ENCODE measurements around the gene ABCC6. TPM values are rescaled to one million over a fixed set of nuclear protein-coding genes. Genes with fewer than 3 reads are reported as not detected.

The ABCC6 gene
- total RNA-seq, 1 experiment from 2014 or later = 1.6 TPM

DNA sequence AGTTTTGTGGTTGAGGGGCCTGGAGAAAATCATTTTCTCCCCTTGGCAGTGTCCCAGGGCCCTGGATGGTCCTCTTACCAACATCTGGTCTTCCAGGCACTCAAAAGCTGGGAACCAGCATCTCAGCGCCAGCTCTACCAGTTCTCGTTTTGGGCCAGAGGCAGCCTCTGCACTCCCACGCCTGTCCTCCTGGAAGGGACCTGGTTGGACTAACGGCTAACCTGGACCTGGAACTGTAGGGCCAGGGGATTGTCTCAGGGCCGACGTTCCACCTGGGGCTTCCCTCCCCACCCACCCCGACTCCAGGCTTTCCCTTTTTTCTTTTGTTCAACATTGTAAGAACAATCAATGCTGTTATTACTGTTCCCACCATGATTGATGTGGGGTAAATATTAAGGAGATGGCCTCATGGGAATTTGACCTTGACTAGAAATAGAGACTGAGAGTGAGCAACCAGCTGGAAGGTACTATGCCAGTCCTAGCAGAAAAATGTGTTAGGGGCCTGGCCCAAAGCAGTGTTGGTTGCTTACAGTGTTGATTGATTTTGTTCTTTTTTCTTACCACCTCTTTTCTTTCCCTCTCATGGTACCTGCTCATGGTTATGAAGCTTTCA is 81.4 kb downstream of the ABCC6 start:
- DNase-seq (ENCODE audit: low spot score) = no peak

DNA sequence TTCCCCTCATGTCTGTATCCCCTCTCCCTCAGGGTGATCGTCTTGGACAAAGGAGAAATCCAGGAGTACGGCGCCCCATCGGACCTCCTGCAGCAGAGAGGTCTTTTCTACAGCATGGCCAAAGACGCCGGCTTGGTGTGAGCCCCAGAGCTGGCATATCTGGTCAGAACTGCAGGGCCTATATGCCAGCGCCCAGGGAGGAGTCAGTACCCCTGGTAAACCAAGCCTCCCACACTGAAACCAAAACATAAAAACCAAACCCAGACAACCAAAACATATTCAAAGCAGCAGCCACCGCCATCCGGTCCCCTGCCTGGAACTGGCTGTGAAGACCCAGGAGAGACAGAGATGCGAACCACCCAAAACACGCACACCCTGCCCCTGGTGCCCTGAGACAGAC is 82.2 kb downstream of the ABCC6 start:
- no peak for DNase-seq (ENCODE audit: low spot score)

DNA sequence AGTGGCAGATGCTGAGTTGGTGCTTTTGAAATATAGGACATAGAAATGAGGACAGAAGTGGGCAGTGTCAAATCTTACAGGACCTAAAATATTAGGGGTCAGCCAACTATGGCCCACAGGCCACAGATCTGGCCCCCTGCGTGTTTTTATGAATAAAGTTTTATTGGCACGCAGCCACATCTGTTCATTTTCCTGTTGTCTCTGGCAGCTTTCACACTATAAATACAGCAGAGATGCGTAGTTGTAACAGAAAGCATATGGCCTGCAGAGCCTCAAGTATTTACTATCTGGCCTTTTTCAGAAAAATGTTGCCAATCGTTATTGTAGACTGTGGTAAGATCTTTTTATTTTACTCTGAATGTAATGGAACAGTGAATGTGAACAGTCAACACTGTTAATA is 82.8 kb downstream of the ABCC6 start:
- DNase-seq (ENCODE audit: low spot score) = no peak

DNA sequence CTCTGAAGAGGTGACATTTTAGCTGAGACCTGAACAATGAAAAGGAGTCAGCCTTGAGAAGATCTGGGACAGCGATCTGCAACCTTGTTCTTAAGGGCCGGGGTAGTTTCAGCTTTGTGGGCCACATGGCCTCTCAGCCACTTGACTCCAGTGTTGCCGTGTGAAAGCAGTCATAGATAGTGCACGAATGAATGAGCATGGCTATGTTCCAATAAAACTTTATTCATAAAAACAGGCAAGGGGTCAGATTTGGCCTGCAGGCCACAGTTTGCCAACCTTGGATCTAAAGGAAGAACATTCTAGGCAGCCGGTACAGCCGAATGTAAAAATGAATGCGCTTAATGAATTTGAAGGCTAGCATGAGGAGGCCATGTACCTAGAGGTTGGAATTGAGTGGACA is 83.5 kb downstream of the ABCC6 start:
- no peak for DNase-seq (ENCODE audit: low spot score)

DNA sequence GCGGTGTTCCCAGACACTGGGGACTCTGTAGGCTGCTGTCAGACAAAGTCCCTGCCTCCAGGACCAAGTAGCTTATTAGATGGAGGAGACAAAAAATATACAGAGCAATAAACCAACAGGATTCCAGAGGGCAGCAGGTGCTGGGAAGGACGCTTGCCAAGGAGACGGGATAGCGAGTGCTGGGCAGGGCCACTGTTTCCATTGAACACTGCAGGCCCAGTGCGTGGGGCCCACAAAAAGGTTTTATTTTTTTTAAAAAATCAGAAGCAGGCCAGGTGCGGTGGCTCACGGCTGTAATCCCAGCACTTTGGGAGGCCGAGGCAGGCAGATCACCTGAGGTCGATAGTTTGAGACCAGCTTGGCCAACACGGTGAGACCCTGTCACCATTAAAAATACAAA is 84.2 kb downstream of the ABCC6 start:
- DNase-seq (ENCODE audit: low spot score) = no peak

DNA sequence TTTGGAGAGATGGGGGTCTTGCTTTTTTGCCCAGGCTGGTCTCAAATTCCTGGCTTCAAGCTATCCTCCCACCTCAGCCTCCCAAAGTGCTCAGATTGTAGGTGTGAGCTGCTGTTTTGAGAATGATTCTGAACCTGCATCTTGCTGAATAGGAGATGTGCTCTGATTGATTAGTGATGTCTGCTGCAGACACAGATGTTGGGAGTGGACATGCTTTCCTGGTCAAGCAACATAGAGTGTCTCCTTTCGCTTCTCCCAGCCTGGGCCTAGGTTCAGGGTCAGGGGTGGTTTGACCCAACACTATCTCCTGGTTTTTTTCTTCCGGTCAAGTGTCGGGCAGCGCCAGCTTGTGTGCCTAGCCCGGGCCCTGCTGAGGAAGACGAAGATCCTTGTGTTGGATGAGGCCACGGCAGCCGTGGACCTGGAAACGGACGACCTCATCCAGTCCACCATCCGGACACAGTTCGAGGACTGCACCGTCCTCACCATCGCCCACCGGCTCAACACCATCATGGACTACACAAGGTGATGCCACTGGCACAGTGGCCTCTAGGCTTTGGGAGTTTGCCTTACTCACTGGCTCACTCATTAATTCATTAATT is 85.2 kb downstream of the ABCC6 start:
- no peak for DNase-seq (ENCODE audit: low spot score)

DNA sequence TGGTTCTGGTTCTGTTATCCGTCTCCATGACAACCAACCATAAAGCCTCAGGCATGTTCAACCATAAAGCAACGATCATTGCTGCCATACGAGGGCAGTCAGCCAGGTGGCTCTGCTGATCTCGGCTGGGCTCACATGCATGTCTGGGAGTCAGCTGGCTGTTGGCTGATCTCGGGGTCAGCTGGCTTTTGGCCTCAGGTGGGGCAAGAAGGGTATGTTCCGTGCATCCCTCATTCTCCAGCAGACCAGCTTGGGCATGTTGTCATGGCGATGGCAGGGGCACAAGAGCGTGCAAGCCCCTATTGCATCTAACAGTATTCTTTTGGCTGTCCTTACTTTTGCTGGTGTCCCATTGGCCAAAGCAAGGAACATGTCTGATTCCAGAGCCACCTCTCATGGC is 86.2 kb downstream of the ABCC6 start:
- DNase-seq (ENCODE audit: low spot score) = no peak

DNA sequence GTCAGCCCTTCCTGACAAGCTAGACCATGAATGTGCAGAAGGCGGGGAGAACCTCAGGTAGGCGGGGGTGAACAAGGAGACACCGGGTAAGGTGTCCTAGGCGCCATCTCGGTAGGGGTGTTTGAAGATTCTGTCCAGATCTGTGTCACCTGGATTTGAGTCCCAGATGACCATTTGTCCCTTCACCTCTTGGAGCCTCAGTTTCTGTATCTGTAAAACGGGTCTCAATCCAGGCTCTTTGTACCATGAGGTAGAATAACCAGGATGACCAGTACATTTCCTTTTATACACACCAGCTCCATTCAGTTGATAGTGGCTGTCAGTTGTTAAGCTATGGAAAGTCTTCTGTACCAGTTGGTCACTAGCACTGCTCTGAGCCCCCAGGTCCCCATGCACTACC is 86.7 kb downstream of the ABCC6 start:
- no peak for DNase-seq (ENCODE audit: low spot score)

DNA sequence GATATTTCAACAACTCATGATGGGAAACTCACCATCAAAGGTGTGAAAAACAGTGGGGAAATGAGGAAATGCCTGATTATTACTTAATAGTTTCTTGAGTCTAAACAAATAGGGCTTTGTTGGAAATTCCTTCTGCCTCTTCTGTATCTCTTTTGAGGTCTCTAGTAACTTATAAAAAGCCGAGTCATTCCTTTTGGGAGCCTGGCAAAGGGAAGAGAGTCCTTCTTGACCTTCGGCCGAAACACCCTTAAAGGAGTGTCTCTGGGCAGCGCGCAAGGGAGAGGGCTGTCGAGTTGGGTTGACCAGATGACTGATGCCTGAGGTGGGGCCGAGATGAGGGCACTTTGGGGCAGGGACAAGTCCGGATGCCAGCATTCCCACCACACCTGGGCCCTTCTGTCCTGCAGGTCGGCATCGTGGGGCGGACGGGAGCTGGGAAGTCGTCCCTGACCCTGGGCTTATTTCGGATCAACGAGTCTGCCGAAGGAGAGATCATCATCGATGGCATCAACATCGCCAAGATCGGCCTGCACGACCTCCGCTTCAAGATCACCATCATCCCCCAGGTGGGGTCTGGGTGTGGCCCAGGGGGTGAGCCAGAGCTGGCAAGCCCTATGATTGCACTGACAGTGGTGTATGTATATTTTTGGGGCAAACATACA is 89.2 kb downstream of the ABCC6 start:
- no peak for DNase-seq (ENCODE audit: low spot score)

DNA sequence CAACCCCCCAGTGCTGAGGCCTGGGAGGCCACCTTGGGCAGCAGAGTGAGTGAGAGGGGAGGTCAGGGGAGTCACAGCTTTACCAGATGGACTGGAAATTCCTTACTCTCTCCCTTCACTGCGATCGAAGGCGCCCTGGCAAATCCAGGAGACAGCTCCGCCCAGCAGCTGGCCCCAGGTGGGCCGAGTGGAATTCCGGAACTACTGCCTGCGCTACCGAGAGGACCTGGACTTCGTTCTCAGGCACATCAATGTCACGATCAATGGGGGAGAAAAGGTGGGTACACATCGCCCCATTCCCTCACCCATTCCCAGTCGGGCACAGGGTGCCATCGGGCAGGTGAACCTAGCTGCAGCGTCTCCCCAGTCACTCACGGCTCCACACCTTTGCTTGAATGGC is 91.6 kb downstream of the ABCC6 start:
- no peak for DNase-seq (ENCODE audit: low spot score)

DNA sequence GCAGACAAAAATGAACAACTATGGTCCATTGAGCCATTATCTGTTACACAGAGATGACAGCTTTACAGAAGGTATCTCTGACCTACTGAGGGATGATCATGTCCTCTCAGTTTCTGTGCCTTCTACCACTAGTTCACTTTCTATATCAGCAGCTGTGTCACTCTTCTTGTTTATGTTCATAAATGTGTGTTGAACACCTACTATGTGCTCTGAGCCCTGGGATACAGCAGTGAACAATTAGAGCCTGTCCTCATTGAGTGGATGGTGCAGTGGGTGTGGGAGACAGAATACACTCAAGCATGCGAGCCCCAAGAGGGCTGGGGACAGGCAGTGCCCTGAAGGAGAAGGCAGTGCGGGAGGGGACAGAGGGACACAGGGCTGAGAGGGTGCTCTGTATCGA is 92.1 kb downstream of the ABCC6 start:
- DNase-seq (ENCODE audit: low spot score) = no peak

DNA sequence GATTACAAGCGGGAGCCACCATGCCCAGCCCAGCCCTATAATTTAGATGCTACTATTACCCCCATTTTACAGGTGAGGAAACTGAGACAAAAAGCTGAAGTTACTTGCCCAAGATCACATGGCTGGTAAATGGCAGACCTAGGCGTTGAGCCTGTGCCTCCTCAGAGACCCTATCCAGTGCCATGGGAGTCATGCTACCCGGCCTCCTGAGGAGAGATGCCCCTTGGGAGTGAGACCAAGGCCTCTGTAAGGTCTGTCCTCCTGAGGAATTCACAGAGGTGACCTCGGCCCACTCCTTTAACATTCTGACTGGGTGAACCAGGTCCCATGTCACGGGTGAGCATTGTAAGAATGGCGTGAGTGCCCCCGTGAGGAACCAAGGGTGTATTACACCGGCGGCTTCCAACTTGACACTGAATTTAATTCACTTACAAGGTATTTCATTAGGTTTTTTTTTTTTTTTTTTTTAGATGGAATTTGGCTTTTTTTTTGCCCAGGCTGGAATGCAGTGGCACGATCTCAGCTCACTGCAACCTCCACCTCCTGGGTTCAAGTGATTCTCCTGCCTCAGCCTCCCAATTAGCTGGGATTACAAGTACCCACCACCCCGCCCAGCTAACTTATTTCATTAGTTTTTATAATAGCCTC is 95.7 kb downstream of the ABCC6 start:
- DNase-seq (ENCODE audit: low spot score) = peak; percentile 57

DNA sequence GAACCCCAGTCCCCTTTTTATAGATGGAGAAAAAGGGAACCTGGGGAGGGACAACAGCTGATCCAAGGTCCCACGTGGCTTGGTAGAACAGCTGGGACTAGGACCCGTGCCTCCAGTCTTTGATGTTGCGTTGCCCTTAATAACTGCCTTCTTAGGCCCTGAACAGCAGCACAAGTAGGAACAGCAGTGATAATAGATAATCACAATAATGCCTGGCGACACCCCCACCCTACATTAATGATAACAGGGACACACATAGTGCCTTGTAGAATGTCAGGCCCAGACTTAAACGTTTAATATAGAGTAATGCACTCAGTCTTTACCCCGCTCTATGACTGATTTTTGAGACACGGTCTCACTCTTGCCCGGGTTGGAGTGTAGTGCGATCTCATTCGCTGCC is 96.4 kb downstream of the ABCC6 start:
- DNase-seq (ENCODE audit: low spot score) = no peak

DNA sequence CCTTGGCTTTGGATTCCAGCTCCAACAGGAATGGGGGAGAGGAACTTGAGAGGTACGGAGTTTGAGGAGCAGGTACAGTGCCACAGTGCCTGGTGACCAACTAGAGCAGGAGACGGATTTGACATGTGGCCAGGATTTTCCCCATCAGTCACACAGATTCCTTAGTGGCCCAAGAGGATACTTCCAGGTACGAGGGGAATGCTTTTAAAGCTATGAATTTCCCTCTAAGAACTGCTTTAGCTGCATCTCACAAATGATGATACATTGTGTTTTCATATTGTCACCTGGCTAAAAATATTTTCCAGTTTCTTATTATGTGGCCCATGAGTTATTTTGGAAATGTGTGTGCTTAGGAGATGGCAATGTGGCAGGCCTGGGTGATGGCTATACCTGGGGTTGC is 98.3 kb downstream of the ABCC6 start:
- DNase-seq (ENCODE audit: low spot score) = no peak

DNA sequence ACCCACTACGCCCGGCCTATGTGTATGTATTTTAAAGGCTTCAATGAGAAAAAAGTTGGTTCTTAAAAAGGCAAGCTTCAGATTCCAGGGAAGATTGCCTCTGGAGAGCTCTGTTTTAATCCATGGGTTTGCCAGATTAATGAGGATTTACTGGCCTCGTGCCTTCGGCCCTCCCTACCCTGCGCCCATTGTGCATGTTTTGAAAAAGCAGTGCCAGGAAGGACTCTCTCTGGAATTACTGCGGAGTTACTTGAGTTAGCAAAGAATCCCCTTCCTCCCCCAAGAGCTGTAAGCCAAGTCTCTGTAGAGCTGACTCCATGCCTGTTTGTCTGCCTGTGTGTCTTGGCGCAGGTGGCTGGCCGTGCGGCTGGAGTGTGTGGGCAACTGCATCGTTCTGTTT is 98.9 kb downstream of the ABCC6 start:
- no peak for DNase-seq (ENCODE audit: low spot score)

DNA sequence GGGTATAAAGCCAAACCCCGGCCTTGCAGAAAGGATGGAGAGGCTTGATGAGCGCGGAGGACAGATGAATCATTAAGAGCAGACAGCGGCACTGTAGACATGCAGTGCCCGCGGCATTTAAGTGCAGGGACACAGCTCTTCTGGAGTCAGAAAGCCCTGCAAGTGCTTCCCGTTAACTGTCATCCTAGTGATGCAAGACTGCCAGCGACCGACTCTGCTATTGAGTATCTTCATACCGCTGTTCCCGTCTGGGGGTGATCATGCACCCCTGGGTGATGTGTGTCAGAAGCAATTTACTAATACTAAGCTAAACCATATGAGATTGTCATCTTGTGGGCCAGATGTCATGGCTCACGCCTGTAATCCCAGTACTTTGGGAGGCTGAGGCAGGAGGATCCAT is 101.0 kb downstream of the ABCC6 start:
- no peak for DNase-seq (ENCODE audit: low spot score)

DNA sequence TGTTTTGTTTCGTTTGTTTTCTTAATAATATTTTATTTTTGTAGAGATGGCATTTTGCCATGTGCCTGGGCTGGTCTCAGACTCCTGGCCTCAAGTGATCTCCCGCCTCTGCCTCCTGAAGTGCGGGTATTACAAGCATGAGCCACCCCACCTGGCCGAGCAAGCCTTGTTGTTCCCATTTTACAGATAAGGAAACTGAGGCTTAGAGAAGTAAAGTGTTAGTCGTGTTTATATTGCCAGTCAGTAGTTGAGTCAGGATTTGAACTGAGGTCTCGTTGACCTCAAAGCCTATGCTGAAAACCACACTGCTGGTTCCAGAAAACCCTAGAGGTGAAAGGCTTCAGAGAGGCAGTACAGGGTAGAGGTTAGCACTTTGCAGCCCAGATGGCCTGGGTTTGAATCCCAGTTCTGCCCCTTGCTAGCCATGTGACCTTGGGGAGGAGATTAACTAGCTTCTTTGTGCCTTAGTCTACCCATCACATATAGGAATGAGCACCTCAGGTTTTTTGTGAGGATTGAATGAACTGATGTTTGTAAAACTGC is 102.0 kb downstream of the ABCC6 start:
- DNase-seq (ENCODE audit: low spot score) = no peak

DNA sequence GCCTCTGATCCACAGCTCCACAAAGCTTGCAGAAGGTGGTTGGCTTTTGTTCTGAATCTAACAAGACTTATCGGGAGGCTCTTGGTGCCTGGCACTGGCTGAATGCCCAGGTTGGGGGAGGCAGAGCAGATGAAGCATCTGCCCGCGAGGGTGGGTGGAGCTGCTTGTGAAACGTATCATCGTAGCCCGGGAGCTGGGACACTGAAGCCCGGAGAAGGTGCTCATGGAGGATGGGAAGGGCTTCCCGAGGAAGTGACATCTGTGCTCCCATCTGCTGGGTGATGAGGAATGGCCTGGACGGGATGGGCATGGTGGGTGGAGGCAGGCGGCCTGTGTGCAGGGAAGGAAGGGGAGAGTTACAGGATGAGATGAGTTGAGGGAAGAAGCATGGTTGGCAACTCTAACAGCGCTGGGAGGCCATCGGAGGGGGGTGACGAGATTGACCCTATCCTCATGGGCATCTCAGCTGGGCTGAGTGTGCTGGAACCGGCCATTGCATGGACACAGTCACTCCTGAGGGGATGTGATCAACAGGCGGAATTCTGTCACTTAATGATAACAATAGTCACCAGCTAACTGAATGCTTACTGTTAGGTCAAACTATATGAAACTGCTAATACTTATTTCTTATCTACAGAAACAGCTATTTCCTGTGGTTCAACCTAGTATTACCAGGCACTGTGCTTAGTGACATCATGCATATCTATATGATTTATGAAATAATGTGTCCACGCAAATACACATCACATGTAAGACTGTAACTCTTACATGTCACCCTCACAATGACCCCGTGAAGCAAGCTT is 102.7 kb downstream of the ABCC6 start:
- DNase-seq (ENCODE audit: low spot score) = no peak

DNA sequence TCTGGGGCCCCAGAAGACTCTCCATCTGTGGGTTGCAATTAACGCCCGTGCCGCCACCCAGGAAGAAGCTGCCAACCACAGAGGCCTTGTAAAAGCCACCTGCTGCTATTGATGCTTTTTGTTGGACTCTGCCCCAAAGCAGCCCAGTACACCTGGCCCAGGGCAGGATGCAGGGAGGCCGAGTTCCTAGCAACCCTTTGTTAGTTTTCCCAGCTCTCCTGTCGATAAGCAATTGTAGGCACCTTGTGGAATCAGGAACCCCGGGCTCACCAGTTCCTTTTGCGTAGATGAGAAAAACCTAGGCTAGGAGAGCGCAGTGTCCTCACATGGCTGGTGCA is 103.3 kb downstream of the ABCC6 start:
- no peak for DNase-seq (ENCODE audit: low spot score)

DNA sequence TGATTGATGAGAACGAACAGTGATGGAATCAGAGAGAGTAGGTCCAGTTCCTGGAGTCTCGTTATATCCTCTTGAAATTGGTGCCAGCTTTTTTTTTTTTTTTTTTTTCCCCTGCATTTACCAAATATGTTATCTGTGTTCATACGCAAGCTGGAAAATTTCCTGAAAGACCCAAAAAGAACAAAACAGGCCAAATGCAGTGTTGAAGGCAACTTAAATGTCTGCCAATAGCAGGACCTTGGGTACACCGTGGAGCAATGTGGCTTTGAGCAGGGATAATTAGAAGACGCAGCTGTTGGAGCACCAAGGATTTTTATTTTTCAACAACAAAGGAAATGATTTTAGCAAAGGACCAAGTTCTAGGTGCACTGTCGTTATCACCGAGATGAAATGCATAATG is 105.0 kb downstream of the ABCC6 start:
- no peak for DNase-seq (ENCODE audit: low spot score)

DNA sequence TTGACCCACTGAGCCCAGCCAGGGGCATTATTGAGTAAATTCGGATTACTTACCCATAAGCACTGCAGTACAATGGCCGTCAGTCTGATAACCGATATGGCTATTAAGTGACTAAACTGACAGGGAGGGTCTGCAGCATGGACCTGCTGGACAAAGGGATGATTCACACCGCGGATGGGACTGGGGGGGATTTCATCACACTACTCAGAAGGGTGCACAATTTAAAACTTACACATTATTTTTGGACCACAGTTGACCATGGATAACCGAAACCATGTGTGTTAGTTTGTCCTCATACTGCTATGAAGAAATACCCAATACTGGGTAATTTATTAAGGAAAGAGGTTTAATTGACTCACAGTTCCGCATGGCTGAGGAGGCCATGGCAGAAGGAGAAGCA is 106.5 kb downstream of the ABCC6 start:
- DNase-seq (ENCODE audit: low spot score) = no peak

DNA sequence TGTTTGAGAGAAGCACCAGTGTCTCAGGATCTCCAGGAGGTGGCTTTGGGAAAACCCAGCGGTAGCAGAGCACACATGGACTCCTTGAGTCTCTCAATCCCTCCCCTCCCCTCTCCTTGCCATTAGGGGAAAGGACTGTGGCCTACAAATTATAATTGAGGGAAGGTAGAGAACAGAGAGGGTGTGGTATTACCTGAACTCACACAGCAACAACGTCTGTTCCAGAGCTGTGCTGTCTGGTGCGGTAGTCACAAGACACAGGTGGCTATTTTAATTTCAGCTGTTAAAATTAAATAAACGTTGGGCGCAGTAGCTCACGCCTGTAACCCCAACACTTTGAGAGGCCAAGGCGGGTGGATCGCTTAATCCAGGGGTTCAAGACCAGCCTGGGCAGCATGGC is 110.2 kb downstream of the ABCC6 start:
- no peak for DNase-seq (ENCODE audit: low spot score)

Measured in H4 (cell line).